Head of caudate nucleus (tissue), 42 donors: ENCODE measurements around the gene S100A10.

Source experiments
- DNase-seq, 42 donors: peaks; one replicate each; pipeline versions ENCODE4 v3.0.0 to v3.0.0-alpha.2; 2020 to 2021; ENCODE audit warnings: mixed read lengths in 7 of 42
- intact Hi-C: fragments of 100-400 bp; cut with DNase I; formaldehyde crosslinking; loops from one replicate; pipeline ENCODE4 v1.15.0; 2022

Gene S100A10

DNA sequence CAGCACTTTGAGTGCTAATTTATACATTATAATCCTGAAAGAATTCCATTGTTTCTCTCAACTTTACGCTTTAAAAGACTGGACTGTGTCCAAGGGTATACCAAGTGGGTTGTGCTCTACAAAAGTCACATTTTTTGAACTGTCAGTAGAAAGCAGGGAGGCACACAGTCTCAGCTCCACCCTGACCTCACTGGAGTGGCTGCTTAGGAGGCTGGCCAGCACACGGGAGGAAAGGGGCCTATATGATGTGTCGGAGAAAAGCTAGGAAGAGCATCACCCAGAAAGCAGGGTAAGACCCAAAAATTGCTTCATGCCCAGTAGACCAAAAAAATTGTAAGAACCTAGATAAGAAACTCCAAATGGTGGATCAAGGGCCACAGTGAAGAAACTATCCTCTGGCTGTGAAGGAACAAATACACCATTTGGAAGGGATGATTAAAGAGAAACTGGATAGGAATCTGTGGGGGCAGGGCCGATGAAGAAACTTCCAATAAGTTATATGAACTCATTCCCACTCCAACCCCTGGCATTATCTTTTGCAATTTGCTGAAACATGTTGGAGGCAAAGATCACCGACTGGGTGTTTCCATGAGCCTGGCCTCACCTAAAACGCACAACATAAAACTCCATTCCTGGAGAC, 1.9 kb downstream of the S100A10 start:
- intact Hi-C loops: loop anchor here (10.0 kb wide), 1 partner anchor 57 kb away; no protein-coding TSS in a partner anchor
- peak in 1 of 42 donors; percentile 18 for DNase-seq

DNA sequence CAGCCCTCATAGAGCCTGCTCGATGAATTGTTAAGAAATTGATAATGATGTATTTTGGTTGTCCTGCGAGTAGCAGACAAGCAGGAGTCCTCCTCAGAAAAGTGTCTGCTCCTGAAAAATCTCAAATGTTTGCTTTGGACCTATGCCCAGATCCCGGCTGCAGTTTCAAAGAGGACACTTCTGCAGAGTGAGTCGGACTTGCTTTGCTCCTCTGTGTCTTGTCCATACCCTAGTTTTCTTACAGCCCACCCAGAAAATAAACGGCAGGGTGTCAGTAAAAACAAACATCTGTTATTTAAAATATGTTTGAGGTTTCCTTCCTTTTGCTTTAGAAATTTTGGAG, 2.8 kb downstream of the S100A10 start:
- DNase-seq: peak in 1 of 42 donors; percentile 26
- intact Hi-C loops: loop anchor here (10.0 kb wide), 1 partner anchor 56 kb away; no protein-coding TSS in a partner anchor

GRCh38 chr1:151990058-151990855, 3.4 kb downstream of the S100A10 start:
- intact Hi-C loops: loop anchor here (10.0 kb wide), 1 partner anchor 55 kb away; no protein-coding TSS in a partner anchor
- DNase-seq: no peak

DNA sequence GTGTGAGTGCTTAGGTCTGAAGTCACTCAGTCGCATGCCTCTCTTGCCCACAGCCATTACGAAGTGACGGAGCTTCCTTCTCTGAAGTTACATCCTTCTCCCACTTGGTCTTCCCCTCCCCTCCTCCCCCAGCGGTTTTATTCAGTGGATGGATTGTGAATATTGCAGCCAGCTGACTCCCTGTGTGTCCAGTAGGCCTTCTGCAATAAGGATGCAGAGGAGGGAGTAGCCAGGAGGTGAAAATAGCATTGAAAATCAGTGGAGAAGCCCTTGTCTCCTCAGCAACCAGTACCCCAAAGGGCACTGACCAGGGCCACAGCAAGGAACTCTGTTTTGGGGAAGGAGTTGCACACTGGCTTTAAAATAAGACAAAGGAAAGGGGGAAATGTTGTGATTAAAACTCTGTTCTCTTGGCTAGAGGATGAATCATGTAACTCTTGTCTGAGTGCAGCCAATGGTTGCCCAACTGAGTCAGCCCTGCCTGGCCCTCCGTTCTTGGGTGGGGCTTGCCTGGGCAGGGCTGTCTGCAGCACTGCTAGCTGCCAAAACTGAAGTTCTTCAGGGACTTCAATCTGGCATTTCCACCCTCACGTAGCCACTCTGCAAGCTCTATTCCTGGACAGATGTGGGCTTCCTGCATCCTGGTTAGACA, 4.3 kb downstream of the S100A10 start:
- intact Hi-C loops: no loop called here
- peak in 3 of 42 donors; percentile 37 to 50 (median 37) for DNase-seq

- peak in 4 of 42 donors; percentile 11 to 39 (median 18) for DNase-seq
- intact Hi-C loops: no loop called here
Observed at GRCh38 chr1:151988405-151988923, 5.2 kb downstream of the S100A10 start.

GRCh38 chr1:151986501-151987190, 7.0 kb downstream of the S100A10 start:
- intact Hi-C loops: no loop called here
- no peak for DNase-seq

GRCh38 chr1:151985768-151986167, 7.9 kb downstream of the S100A10 start:
- DNase-seq: no peak
- intact Hi-C loops: no loop called here

DNA sequence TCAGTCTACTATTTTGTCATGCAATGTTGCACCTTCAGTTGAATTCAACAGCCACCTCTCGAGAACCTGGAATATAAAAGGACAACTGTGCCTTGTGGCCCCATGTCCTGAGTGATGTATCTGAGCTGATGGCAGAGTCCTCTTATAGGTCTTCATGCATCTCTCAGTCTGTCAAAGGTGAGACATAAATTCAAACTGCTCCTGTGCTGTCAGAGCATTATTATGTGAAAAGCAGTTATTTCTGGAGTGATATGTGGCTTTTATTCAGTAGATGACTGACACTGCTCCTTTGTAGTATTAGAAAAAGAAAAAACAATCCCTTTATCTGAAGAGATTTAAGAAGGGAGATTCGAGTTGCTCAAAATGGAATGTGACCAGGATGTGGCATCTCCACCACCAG, 8.4 kb downstream of the S100A10 start:
- no peak for DNase-seq
- intact Hi-C loops: no loop called here

DNA sequence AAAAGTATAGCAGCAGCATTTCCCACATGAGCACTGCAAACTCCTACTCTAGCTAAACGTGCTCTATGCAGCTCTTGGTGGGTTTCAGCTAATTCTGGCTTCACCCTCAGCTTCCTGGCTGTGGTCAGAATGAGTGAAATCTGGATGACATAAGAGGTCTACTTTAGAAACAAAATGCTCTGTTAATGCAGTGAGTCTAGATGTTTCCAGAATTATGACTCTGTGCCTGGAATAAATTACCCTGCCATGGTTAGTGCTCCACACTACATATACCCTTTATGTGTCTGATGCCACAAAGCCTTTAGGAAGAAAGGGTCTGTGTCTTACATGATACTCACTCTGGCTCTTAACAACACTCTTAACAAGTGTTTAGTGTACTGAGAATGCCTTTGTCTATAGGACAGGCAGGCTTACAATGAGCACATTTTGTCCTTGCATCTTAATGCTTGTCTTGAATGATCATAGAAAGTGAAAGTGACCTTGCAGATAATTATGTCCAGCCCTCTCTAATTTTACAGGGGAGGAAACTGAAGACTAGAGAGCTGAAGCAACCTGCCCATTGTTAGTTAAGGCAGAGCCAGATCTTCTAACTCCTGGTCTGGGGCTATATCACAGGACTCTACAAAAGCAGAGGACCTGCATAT, 9.2 kb downstream of the S100A10 start:
- intact Hi-C loops: no loop called here
- DNase-seq: no peak

GRCh38 chr1:151982300-151983005, 11.2 kb downstream of the S100A10 start:
- intact Hi-C loops: no loop called here
- no peak for DNase-seq

DNA sequence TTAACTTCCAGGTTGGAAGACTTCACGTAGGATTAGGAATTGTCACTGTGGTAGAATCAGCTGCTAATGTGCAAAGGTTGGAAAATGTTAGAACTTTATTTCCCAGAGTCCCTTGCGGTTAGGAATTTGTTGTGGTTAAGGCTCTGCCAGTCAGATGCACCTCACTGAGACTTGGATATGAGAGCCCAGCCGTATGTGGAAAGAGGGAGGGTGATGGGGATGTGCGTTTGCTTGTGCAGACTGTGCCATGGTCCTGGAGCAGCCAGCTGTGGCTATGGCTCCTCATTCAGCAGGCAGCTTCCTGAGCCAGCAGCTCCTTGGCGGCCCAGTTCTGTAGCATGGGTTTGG, 12.5 kb downstream of the S100A10 start:
- intact Hi-C loops: no loop called here
- DNase-seq: no peak

GRCh38 chr1:151980287-151981177, 13.1 kb downstream of the S100A10 start:
- DNase-seq: no peak
- intact Hi-C loops: no loop called here

GRCh38 chr1:151978922-151979321, 14.7 kb downstream of the S100A10 start:
- intact Hi-C loops: no loop called here

GRCh38 chr1:151977662-151978230, 15.9 kb downstream of the S100A10 start:
- no peak for DNase-seq
- intact Hi-C loops: no loop called here

More at GRCh38 chr1:151978922-151979321, 14.7 kb downstream of the S100A10 start:
- no peak for DNase-seq

DNA sequence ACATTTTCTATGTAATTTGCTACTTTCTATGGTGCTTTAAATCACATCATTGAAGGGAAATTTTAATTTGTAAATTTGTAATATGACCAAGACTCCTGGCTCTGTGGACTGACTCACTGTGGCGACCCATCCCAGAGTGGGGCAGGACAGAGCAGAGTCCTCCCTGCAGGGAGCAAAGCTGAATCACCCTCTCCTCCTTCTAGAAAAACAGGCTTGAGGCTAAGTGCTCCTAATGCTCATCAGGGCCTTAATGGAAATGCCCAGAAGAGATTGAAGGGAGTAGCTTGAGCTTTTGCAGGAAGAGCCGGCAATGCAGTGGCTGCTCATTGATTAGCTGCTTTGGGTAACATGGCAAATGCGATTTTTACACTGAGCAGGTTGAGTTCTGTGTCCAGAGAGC, 16.8 kb downstream of the S100A10 start:
- no peak for DNase-seq
- intact Hi-C loops: no loop called here

- intact Hi-C loops: no loop called here
- DNase-seq: no peak
Observed at GRCh38 chr1:151976015-151976343, 17.7 kb downstream of the S100A10 start.
